GM12874 (cell line): ENCODE measurements around the gene PLA2G4F.

ENCODE experiments used
- TF ChIP-seq, protein P1 (sequence below): IDR thresholded peaks from 2 replicates; pipeline ENCODE4 v1.5.1; 2011; ENCODE audit warnings: low read depth, mild to moderate bottlenecking, control low read depth, low read length, moderate library complexity; ENCODE audit not compliant: insufficient read depth

Gene PLA2G4F

DNA sequence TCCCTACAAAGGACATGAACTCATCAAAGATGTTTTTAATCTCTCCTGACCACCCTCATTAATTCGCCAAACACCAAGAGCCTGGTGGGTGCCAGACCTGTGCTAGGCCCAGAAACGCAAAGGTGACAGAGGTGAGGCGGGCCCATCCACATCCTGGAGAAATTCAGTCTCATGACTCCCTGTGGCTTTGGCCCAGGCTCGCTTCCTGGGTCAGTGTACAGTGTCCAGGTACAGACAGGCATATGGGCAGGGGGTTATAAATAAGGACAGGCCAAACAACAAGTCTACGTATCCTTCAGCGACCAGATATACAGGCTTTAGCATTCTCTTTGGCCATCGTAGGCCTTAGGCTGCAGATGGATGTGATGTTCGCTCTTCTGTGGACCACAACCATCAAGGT is 945 bp upstream of the PLA2G4F start:
- TF ChIP-seq, protein P1, sequence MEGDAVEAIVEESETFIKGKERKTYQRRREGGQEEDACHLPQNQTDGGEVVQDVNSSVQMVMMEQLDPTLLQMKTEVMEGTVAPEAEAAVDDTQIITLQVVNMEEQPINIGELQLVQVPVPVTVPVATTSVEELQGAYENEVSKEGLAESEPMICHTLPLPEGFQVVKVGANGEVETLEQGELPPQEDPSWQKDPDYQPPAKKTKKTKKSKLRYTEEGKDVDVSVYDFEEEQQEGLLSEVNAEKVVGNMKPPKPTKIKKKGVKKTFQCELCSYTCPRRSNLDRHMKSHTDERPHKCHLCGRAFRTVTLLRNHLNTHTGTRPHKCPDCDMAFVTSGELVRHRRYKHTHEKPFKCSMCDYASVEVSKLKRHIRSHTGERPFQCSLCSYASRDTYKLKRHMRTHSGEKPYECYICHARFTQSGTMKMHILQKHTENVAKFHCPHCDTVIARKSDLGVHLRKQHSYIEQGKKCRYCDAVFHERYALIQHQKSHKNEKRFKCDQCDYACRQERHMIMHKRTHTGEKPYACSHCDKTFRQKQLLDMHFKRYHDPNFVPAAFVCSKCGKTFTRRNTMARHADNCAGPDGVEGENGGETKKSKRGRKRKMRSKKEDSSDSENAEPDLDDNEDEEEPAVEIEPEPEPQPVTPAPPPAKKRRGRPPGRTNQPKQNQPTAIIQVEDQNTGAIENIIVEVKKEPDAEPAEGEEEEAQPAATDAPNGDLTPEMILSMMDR: no peak

DNA sequence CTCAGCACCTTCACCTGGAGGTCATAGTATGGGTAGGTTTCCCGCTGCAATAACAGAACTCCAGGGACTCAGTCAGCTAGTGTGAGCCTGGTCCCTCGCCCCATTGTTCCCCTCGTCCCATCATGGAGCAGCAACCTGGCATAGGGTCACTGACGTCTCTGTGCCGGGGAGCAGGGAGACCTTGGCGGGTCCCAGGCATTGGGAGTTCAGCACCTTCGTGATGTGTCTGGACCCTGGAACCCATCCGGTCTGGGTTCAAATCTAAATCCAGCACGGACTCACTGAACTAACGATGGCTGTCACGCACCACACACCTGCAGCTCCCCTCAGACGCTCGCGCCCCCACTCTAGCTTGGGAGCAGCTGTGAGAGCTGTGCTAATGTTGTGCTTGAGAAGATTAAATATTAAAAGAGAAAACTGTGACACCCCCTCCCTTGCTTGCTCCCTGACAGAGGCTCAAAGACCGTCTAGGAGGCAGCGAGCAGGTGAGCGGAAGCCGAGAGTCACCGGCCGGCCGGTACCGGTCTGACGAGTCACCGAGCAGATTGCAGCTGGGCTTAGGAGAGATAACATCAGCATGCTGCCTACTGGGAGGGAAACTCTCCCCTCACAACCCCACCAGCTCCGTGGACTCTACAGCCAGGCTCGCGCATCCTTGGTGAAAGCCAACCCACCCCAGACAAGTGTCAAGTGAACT is 742 bp downstream of the PLA2G4F start:
- TF ChIP-seq, protein P1: no peak

DNA sequence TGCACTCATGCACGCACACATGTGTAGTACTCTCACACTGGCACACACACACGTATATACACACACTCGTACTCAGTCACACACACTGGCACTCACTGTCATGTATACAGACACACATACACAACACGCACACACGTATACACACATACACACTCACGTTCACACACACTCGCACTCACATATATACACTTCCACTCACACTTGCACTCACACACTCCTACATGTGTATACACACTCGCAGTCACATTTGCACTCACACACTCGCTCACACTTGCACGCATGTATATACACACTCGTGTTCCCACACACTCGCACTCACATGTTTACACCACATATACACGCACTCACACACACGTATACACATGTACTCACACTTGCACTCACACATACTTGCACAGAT is 1.5 kb downstream of the PLA2G4F start:
- TF ChIP-seq, protein P1: no peak

DNA sequence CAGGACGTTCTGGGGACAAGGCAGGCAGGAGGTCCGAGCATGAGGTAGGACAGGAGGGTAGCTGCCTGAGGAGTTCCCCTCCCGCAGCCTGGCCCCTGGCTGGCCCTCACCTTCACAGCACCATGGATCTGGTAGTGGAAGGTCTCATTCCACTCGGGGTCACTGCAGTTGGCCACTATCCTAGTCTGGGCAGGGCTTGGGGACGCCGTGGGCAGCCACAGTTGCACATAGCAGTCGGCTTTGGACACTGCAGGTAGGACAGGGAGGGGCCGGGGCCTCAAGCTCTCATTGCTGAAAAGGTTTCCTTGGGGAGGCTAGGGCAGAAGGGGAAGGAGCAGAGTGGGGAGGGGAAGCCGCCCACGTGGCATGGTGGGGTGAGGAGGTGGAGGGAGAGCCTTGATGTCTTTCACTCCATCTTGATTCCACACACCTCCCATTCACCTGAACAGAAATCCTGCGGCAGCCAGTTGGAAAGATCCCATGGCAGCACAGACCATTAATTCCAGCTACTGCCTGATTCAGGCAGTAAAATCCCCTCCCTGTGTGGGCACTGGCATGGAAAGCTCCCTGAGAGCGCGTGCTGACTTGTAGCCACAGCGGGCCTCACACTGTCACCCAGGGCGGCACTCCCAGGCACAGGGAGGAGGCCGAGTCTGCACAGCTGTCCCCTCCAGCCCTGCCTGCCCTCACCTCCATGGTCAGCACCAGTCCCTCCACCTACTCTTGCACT is 2.1 kb downstream of the PLA2G4F start:
- TF ChIP-seq, protein P1: no peak

DNA sequence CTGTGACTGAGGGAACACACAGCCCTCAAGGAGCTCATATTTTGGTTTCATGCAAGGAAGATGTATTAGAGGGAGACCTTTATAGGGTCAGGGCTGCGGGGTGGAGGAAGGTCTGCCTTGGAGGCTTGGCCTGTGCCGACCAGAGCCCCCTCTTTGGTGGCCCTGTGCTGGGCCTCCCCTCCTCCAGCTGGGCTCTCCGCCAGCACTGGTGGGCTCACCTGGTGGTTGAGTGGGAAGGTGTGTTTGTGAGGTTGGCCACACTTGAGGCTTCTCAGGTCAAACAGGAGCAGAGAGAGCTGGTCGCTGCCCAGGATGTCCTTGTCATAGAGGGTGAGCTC is 2.6 kb downstream of the PLA2G4F start:
- TF ChIP-seq, protein P1: no peak

DNA sequence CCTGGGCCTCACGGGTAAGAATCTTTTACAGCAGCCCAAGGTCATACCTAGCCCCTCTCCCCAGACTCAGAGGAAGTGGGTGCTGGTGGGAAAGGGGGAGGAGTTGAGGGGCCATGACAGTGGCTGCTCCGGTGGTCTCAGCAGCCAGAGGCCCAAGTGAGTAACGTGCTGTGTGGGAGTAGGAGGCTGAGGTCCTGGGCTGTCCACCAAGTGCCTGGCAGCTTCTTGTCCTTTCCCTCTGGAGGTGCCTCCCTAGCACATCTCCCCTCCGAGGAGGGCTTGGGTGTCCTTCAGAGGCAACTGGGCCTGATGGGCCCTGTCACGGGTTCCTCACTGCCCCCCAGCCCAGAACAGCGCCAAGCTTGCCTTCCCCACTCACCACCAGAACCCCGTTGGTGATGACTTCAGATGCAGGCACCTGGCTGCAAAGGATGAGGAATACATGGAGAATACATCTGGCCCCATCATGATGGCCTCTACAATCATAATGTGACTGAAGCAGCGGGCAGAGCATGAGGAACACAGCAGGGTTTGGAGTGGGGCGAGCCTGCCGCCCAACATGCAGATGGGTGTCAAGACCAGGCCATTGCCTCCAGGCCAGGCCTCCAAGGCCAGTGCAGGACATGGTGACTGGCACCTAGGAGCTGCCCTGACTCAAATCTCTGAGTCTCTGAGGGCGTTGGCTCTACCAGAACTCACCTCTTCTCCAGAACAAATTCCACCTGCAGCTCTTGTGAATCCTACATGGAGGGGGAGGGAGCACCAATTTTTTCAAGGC is 3.3 kb downstream of the PLA2G4F start:
- TF ChIP-seq, protein P1: no peak

DNA sequence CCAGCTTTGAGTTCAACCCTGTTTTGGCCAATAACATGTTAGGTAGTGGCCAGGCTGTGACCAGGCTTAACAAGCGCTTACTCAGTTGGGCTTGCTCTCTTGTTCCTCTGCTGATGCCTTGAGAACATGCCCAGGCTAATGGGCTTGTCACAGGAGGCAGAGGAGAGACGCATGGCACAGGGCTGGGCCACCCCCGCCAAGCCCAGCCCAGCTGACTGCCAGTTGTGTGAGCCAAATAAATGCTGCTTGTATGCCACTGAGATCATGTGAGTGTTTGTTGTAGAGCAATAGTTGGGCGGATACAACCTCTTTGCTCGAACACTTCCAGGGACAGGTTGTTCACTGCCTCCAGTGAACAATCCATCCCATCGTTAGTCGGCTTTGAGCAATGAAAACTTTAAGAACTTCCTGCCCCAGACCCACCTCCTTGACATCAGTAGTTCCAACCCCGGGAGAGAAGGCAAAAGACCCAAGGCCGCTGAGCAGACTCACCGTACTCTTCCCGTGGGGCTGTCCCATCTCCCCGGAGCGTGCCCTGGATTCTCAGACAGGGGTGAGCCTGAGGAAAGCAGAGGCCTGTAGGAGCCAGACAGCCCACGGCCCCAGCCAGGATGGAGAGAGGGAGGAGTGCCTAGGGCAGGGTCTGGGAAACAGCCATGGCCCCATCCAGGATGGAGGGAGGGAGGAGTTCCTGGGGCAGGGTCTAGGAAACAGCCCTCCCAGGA is 4.1 kb downstream of the PLA2G4F start:
- TF ChIP-seq, protein P1: no peak
